Suprapubic skin (tissue), 3 donors: ENCODE data around the gene GSK3A.

Experiments
- EP300 ChIP-seq: sonication (generic); formaldehyde crosslinking; IDR thresholded peaks from one replicate; pipeline ENCODE4 v1.6.1; 2017; ENCODE audit warnings: antibody characterized with exemption
- TF ChIP-seq, protein P1 (sequence below), 2 donors: fragments of 200-600 bp in 1 of 2; fragments of 450-650 bp in 1 of 2; sonication (generic) in 1 of 2; IDR thresholded peaks; one replicate each; pipeline ENCODE4 v1.5.1; 2016 to 2019; ENCODE audit warnings: antibody characterized with exemption in 2 of 2, mild to moderate bottlenecking in 1 of 2, moderate library complexity in 1 of 2

DNA sequence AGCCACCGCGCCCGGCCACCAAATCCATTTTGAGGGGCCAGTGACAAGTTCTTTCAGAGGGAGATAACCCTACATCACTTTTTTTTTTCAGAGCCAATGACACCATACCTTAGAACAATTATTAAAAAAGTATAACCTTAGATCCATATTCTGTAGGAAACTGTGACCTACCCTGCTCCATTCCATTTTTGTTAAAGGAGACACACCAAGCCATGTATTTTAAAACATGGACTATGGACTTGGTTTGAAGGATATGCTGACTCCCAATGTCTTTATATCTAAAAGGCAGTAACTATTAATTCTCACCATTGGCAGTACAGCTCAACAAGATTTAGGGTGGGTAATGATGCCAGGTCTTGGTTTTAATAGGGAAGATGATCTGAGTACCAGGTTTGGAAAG is 1.1 kb downstream of the GSK3A start:
- TF ChIP-seq, protein P1, sequence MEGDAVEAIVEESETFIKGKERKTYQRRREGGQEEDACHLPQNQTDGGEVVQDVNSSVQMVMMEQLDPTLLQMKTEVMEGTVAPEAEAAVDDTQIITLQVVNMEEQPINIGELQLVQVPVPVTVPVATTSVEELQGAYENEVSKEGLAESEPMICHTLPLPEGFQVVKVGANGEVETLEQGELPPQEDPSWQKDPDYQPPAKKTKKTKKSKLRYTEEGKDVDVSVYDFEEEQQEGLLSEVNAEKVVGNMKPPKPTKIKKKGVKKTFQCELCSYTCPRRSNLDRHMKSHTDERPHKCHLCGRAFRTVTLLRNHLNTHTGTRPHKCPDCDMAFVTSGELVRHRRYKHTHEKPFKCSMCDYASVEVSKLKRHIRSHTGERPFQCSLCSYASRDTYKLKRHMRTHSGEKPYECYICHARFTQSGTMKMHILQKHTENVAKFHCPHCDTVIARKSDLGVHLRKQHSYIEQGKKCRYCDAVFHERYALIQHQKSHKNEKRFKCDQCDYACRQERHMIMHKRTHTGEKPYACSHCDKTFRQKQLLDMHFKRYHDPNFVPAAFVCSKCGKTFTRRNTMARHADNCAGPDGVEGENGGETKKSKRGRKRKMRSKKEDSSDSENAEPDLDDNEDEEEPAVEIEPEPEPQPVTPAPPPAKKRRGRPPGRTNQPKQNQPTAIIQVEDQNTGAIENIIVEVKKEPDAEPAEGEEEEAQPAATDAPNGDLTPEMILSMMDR (IDR thresholded peaks at IDR 0.05), result no peak
- no peak for TF ChIP-seq EP300
